Panc1 (cell line): Measurements from ENCODE around the gene SLC12A7. TPM values are rescaled to one million over a fixed set of nuclear protein-coding genes. Genes with fewer than 3 reads are reported as not detected.
A peak's percentile ranks its signal among the peaks of the same experiment; 100 is the strongest.

ENCODE experiments used
- ATAC-seq: fragments of 200-7000 bp; cut with Tn5 transposase; 2 replicates; pipeline ENCODE4 v1.9.1; 2020; ENCODE audit warnings: mild to moderate bottlenecking, moderate library complexity
- BruUV-seq: library from RNA; stranded (reverse); fragments of 400-500 nt; replicated peaks from 2 replicates; lab custom pipeline; 2021; lab: Mats Ljungman, UMichigan
- CTCF ChIA-PET: fragments of 300-600 bp; sonication (Branson Sonifier 250); formaldehyde crosslinking; loops from one replicate; lab custom pipeline; 2022; ENCODE audit warnings: antibody characterized with exemption; lab: Charles Lee
- POLR2A ChIA-PET: fragments of 300-600 bp; sonication (Branson Sonifier 250); formaldehyde crosslinking; loops from one replicate; lab custom pipeline; 2022; ENCODE audit warnings: antibody characterized with exemption; lab: Charles Lee
- DNase-seq: peaks from one replicate; pipeline ENCODE4 v3.0.0-alpha.2; 2010; ENCODE audit warnings: low read depth, low spot score
- H3K27ac ChIP-seq: 2 replicates; pipeline ENCODE4 v1.5.1; 2011; ENCODE audit warnings: mild to moderate bottlenecking, low read length, inconsistent platforms
- H3K27me3 ChIP-seq: fragments of 200-500 bp; sonication (Bioruptor generic); 2 replicates; pipeline ENCODE4 v1.6.0; 2014; ENCODE audit warnings: low read length, inconsistent platforms; ENCODE audit not compliant: control insufficient read depth, insufficient read depth
- H3K36me3 ChIP-seq: fragments of 200-500 bp; sonication (Bioruptor generic); 2 replicates; pipeline ENCODE4 v1.5.1; 2014; ENCODE audit warnings: inconsistent platforms, mild to moderate bottlenecking, low read length, moderate library complexity; ENCODE audit not compliant: control insufficient read depth, insufficient read depth
- H3K4me1 ChIP-seq: 2 replicates; pipeline ENCODE4 v1.5.1; 2011; ENCODE audit warnings: inconsistent platforms, mild to moderate bottlenecking, low read length, moderate library complexity; ENCODE audit not compliant: control insufficient read depth, insufficient read depth
- H3K4me3 ChIP-seq, 2 experiments: 2 replicates each; pipeline ENCODE4 v1.5.1; 2011 to 2012; ENCODE audit warnings: low read depth in 2 of 2, low read length in 2 of 2, mild to moderate bottlenecking in 2 of 2, inconsistent platforms in 1 of 2, moderate library complexity in 1 of 2
- H3K9me3 ChIP-seq: fragments of 200-500 bp; sonication (Bioruptor generic); 2 replicates; pipeline ENCODE4 v1.5.1; 2014; ENCODE audit warnings: low read depth, mild to moderate bottlenecking, inconsistent platforms, low read length, moderate library complexity; ENCODE audit not compliant: control insufficient read depth, insufficient read depth
- POLR2AphosphoS5 ChIP-seq: IDR thresholded peaks from 2 replicates; pipeline ENCODE4 v1.6.1; 2012; ENCODE audit warnings: mild to moderate bottlenecking, low read depth, low read length, moderate library complexity
- SIN3A ChIP-seq: IDR thresholded peaks from 2 replicates; pipeline ENCODE4 v1.6.1; 2012; ENCODE audit warnings: low read depth, mild to moderate bottlenecking, low read length, moderate library complexity, borderline replicate concordance; ENCODE audit not compliant: insufficient read depth
- TCF7L2 ChIP-seq: IDR thresholded peaks from 2 replicates; pipeline ENCODE4 v1.6.1; 2011; ENCODE audit warnings: mild to moderate bottlenecking, low read depth, low read length, inconsistent platforms
- in situ Hi-C: cut with HindIII; loops from 2 replicates; pipeline ENCODE4 v1.10.0; 2016; ENCODE audit warnings: low sequenced_read_pairs, low pct_unique_long_range_greater_than_20kb
- intact Hi-C: fragments of 100-400 bp; cut with micrococcal nuclease; formaldehyde crosslinking; loops from one replicate; pipeline ENCODE4 v1.10.0; 2022; ENCODE audit not compliant: unreplicated experiment
- total RNA-seq: library from RNA; stranded (reverse); gene quantifications from one replicate; pipeline ENCODE4 v1.2.1, GENCODE V29; 2021; ENCODE audit not compliant: unreplicated experiment
- TF ChIP-seq, protein P1 (sequence below): fragments of 450-650 bp; IDR thresholded peaks from 2 replicates; pipeline ENCODE4 v1.5.1; 2017; ENCODE audit warnings: mild to moderate bottlenecking
- TF ChIP-seq, protein P2 (sequence below), 2 experiments: IDR thresholded peaks; 2 replicates each; pipeline ENCODE4 v1.6.1; 2011 to 2012; ENCODE audit warnings: low read depth in 2 of 2, control low read depth in 1 of 2, low read length in 1 of 2, mild to moderate bottlenecking in 1 of 2, moderate library complexity in 1 of 2; ENCODE audit not compliant: insufficient read depth in 1 of 2

The SLC12A7 gene
- total RNA-seq, 1 experiment from 2014 or later: 297 TPM

DNA sequence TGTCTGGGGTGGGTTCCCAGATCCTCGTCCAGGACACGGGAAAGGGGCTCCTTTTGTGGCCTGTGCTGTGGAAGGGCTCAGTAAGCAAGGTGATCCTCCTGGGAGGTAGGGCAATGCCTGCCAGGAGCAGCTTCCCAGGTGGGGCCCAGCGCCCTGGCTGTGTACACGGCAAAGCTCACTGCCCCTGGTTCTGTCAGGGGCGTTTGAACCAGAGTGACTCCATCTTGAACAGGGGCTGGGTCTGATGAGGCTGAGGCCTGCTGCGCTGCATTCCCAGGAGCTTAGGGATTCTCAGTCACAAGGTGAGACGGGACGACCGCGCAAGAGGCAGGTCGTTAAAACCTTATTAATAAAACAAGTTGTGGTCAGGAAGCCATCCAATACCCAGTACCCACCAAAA lies 19.9 kb upstream of the SLC12A7 start:
- no peak overlapping the region for H3K4me3 ChIP-seq
- in situ Hi-C loops (no loop called here), intact Hi-C loops (no loop called here)
- ChIA-PET CTCF (no interaction called here), POLR2A (no interaction called here)
- peaks cover 59% of the 10 kb centered on the region for H3K4me1 ChIP-seq
- H3K27me3 ChIP-seq: no peaks in the 10 kb centered on the region
- H3K36me3 ChIP-seq: no peaks in the 10 kb centered on the region
- H3K9me3 ChIP-seq: no peaks in the 10 kb centered on the region
- peak overlapping the region; percentile 63 for H3K27ac ChIP-seq
- ATAC-seq: no peak
- DNase-seq: no peak
- no TSS peak for BruUV-seq
- no peak for TF ChIP-seq SIN3A
- no peak for TF ChIP-seq POLR2AphosphoS5
- TF ChIP-seq, protein P1, sequence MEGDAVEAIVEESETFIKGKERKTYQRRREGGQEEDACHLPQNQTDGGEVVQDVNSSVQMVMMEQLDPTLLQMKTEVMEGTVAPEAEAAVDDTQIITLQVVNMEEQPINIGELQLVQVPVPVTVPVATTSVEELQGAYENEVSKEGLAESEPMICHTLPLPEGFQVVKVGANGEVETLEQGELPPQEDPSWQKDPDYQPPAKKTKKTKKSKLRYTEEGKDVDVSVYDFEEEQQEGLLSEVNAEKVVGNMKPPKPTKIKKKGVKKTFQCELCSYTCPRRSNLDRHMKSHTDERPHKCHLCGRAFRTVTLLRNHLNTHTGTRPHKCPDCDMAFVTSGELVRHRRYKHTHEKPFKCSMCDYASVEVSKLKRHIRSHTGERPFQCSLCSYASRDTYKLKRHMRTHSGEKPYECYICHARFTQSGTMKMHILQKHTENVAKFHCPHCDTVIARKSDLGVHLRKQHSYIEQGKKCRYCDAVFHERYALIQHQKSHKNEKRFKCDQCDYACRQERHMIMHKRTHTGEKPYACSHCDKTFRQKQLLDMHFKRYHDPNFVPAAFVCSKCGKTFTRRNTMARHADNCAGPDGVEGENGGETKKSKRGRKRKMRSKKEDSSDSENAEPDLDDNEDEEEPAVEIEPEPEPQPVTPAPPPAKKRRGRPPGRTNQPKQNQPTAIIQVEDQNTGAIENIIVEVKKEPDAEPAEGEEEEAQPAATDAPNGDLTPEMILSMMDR: no peak
- TF ChIP-seq TCF7L2: no peak
- TF ChIP-seq, protein P2, sequence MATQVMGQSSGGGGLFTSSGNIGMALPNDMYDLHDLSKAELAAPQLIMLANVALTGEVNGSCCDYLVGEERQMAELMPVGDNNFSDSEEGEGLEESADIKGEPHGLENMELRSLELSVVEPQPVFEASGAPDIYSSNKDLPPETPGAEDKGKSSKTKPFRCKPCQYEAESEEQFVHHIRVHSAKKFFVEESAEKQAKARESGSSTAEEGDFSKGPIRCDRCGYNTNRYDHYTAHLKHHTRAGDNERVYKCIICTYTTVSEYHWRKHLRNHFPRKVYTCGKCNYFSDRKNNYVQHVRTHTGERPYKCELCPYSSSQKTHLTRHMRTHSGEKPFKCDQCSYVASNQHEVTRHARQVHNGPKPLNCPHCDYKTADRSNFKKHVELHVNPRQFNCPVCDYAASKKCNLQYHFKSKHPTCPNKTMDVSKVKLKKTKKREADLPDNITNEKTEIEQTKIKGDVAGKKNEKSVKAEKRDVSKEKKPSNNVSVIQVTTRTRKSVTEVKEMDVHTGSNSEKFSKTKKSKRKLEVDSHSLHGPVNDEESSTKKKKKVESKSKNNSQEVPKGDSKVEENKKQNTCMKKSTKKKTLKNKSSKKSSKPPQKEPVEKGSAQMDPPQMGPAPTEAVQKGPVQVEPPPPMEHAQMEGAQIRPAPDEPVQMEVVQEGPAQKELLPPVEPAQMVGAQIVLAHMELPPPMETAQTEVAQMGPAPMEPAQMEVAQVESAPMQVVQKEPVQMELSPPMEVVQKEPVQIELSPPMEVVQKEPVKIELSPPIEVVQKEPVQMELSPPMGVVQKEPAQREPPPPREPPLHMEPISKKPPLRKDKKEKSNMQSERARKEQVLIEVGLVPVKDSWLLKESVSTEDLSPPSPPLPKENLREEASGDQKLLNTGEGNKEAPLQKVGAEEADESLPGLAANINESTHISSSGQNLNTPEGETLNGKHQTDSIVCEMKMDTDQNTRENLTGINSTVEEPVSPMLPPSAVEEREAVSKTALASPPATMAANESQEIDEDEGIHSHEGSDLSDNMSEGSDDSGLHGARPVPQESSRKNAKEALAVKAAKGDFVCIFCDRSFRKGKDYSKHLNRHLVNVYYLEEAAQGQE (IDR thresholded peaks at IDR 0.05; ENCODE audit: insufficient read depth in 1 of 2, low read depth in 2 of 2, low read length in 1 of 2): no peak

DNA sequence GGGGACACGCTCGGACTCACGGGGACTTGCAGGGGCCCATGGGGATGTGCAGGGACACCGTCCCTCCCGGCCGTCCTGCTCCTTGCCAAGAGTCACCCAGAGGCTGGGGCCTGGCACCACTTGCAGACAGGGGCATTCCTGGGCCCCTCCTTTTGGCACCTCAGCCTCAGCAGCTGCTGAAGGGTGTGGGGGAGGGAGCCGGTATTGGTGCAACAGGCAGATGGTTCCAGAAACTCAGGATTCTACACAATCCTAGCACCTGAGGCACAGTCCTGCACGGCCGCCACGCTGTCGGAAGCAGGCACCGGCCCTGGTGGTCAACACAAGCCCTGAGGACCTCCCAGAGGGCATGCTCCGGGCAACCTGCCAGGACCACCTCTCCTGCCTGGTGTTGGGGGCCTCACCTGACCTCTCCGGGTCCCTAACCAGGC lies 19.3 kb upstream of the SLC12A7 start:
- Histone ChIP-seq H3K4me3 (no peak overlapping the region), H3K36me3 (no peaks in the 10 kb centered on the region), H3K27ac (peak overlapping the region; percentile 52), H3K9me3 (no peaks in the 10 kb centered on the region), H3K27me3 (no peaks in the 10 kb centered on the region), H3K4me1 (peaks cover 59% of the 10 kb centered on the region)
- intact Hi-C loops (no loop called here), in situ Hi-C loops (no loop called here)
- ATAC-seq: no peak
- DNase-seq: no peak
- TF ChIP-seq POLR2AphosphoS5: no peak
- TF ChIP-seq TCF7L2: no peak
- TF ChIP-seq SIN3A: no peak
- TF ChIP-seq, protein P1: no peak
- TF ChIP-seq, protein P2 (IDR thresholded peaks at IDR 0.05; ENCODE audit: insufficient read depth in 1 of 2, low read depth in 2 of 2, low read length in 1 of 2): no peak
- ChIA-PET POLR2A (no interaction called here), CTCF (no interaction called here)
- no TSS peak for BruUV-seq
